Breast epithelium (tissue), 3 donors: ENCODE measurements around the gene CNTNAP2.

Source experiments
- CTCF ChIP-seq, 3 donors: fragments of 450-650 bp; IDR thresholded peaks; one replicate each; pipeline ENCODE4 v1.5.1; 2016 to 2017; ENCODE audit warnings: antibody characterized with exemption in 3 of 3, mild to moderate bottlenecking in 3 of 3, moderate library complexity in 3 of 3
- POLR2AphosphoS5 ChIP-seq, 3 donors: sonication (generic); formaldehyde crosslinking; IDR thresholded peaks; one replicate each; pipeline ENCODE4 v1.6.1; 2017; ENCODE audit warnings: antibody characterized with exemption in 3 of 3

- TF ChIP-seq CTCF (IDR thresholded peaks at IDR 0.05), result no peak
- no peak for TF ChIP-seq POLR2AphosphoS5 (IDR thresholded peaks at IDR 0.05)
Measured at GRCh38 chr7:147363101-147363500, 1246.5 kb downstream of the CNTNAP2 start.
